SJSA1 (cell line): ENCODE measurements around the gene SLC17A7. TPM values are rescaled to one million over a fixed set of nuclear protein-coding genes. Genes with fewer than 3 reads are reported as not detected.
A peak's percentile ranks its signal among the peaks of the same experiment; 100 is the strongest.

Experiments
- DNase-seq, 2 experiments: peaks; one replicate each; pipeline ENCODE4 v3.0.0-alpha.2; 2015 to 2020; ENCODE audit warnings: low spot score in 2 of 2, low read depth in 1 of 2
- H3K27ac ChIP-seq: fragments of 250-450 bp; sonication (Bioruptor Pico); 2 replicates; pipeline ENCODE4 v1.5.1; 2020; ENCODE audit warnings: mild to moderate bottlenecking, moderate library complexity
- H3K27me3 ChIP-seq: fragments of 250-450 bp; sonication (Bioruptor Pico); replicated peaks from 2 replicates; pipeline ENCODE4 v1.5.1; 2020; ENCODE audit warnings: mild to moderate bottlenecking, moderate library complexity
- H3K36me3 ChIP-seq: fragments of 250-450 bp; sonication (Bioruptor Pico); 2 replicates; pipeline ENCODE4 v1.5.1; 2020; ENCODE audit warnings: mild to moderate bottlenecking
- H3K4me1 ChIP-seq: fragments of 250-450 bp; sonication (Bioruptor Pico); replicated peaks from 2 replicates; pipeline ENCODE4 v1.6.1; 2021; ENCODE audit warnings: mild to moderate bottlenecking
- H3K4me3 ChIP-seq: fragments of 250-450 bp; sonication (Bioruptor Pico); 2 replicates; pipeline ENCODE4 v1.5.1; 2020; ENCODE audit warnings: mild to moderate bottlenecking
- H3K9me3 ChIP-seq: fragments of 250-450 bp; sonication (Bioruptor Pico); replicated peaks from 2 replicates; pipeline ENCODE4 v1.5.1; 2020; ENCODE audit warnings: mild to moderate bottlenecking
- total RNA-seq: library from RNA; depleted of rRNA; stranded (reverse); fragments of >200 nt; shearing (Covaris generic); gene quantifications from 2 replicates; pipeline ENCODE4 v1.2.3, GENCODE V29; 2014; rRNA removed

Gene SLC17A7
- not detected in 2 replicates for total RNA-seq

DNA sequence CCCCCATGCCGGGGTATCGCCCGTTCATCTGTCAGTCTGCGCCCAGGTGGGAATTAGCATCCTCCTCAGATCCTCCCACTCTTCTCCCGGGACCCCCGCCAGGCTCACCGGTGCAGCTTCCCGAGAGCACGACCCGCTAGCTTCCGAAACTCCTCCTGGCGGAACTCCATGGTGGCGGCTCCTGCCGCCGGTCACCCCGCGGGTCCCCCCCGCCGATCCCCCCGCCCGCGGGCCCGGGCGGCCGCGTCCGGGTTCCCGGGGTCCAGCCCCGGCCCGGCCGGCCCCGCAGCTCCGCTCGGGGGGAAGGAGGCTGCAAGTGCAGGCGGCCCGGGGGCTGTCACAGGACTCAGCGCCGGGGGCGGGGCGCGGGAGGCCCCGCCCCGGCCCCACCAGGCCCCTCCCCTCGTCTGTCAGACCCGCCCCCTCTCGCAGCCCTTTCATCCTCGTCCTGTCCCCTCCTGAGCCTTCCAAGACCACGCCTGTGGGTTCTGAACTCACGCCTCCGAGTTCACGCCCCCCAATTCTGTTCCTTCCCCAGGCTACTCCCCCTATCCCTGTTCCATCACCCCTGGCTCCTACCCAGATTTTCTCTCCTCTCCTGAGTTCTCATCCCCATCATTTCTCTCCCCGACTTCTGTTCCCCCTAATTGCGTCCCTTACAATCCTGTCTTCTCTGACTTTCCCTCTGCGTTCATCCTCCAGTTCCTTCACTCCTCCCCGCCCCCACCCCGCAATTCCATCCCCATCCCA, at the start of gene SLC17A7:
Gene SLC17A7, minus strand, starts transcription at position 318 of the 750 bp plus-strand sequence. Its CDS starts 148 bp downstream, at position 170.
- Histone ChIP-seq H3K9me3 (no peaks in the 10 kb centered on the region), H3K36me3 (no peaks in the 10 kb centered on the region; the same call in 1 of the 2 replicates), H3K4me1 (peaks cover 10% of the 10 kb centered on the region), H3K4me3 (no peak within 1 kb of the TSS), H3K27ac (no peak within 1 kb of the TSS), H3K27me3 (peaks cover 52% of the 10 kb centered on the region)
- DNase-seq = no peak

DNA sequence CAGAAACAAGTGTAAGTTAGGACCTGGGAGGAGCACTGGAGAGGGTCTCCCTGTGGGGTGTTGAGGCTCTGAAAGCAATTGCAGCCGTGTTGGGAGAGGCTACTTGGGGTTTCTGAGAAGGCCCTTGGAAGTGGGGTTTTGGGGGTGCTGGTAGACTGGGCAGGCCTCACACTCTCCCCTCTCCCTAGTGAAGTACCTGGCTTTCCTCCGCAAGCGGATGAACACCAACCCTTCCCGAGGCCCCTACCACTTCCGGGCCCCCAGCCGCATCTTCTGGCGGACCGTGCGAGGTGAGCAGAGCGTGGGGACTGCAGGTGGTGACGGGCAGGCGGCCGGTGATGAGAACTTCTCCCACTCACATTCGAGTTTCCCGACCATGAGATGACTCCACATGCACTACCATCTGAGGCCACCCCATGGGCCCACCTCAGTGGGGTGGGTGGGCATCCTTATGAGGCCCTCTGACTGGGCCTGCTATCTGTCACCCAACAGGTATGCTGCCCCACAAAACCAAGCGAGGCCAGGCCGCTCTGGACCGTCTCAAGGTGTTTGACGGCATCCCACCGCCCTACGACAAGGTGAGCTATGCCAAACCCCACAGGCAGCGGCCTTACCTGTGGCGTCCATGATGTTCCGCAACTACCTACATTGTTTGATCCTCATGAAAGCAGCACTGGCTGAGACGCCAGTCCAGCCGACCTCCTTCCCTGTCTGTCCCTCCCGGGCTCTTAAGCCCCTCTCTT, 49.1 kb upstream of the SLC17A7 start:
- Histone ChIP-seq H3K27ac (no peak overlapping the region; the same call in 1 of the 2 replicates), H3K9me3 (no peaks in the 10 kb centered on the region), H3K36me3 (peaks cover 61% of the 10 kb centered on the region), H3K27me3 (no peaks in the 10 kb centered on the region; the same call in 1 of the 2 replicates), H3K4me3 (no peak overlapping the region), H3K4me1 (peaks cover 17% of the 10 kb centered on the region)
- no peak for DNase-seq

DNA sequence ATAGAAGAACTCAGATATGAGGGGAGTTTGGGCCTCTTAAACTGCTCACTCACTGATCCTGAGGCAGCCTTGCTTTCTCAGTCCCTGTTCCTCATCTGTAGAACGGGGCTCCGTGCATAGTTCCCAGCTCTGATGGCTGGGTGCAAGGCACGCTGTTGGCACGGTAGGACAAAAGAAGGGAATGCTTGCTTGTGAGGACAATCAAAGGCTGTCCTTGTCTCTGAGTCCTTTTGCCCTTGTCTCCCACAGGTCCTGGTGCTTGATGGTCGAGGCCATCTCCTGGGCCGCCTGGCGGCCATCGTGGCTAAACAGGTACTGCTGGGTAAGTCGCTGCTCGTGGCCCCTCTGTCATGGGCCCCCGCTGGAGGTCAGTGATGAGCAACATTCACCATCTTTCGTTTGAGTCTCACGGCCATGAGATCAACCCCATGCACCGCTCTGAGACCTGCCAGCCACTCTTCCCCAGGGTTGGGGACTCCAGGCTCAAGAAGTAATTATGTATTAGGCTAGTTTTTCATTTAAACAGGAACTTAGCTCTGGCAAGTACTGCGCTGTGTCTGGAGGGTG, 48.4 kb upstream of the SLC17A7 start:
- DNase-seq = no peak
- peak overlapping the region; percentile 74; the same call in 1 of the 2 replicates for H3K27ac ChIP-seq
- no peaks in the 10 kb centered on the region for H3K9me3 ChIP-seq
- H3K4me1 ChIP-seq = peaks cover 15% of the 10 kb centered on the region
- H3K27me3 ChIP-seq = no peaks in the 10 kb centered on the region; the same call in 1 of the 2 replicates
- H3K4me3 ChIP-seq = peak overlapping the region; percentile 72
- H3K36me3 ChIP-seq = peaks cover 61% of the 10 kb centered on the region

DNA sequence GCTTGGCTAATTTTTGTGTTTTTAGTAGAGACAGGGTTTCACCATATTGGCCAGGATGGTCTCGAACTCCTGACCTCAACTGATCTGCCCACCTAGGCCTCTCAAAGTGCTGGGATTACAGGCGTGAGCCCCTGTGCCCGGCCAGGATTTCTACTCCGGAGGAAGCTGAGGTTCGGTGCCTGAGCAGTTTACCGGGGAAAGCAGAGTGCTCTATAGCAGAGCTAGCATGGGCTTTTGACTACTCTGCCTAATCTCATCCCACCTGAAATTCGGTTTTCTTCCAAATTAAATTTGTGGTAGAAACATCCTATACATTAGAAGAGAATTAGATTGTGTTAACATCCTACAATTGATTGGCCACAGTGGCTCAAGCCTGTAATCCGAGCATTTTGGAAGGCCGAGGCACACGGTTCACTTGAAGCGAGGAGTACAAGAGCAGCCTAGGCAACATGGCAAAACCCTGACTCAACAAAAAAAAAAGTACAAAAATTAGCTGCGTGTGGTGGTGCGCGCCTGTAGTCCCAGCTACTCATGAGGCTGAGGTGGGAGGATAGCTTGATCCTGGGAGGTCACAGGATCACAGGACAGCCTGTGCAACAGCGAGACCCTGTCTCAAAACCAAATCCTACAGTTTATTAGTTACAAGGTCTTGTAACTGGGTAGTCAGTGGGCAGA, 47.7 kb upstream of the SLC17A7 start:
- Histone ChIP-seq H3K27me3 (no peaks in the 10 kb centered on the region; the same call in 1 of the 2 replicates), H3K27ac (peak overlapping the region; percentile 74)
- DNase-seq = no peak

DNA sequence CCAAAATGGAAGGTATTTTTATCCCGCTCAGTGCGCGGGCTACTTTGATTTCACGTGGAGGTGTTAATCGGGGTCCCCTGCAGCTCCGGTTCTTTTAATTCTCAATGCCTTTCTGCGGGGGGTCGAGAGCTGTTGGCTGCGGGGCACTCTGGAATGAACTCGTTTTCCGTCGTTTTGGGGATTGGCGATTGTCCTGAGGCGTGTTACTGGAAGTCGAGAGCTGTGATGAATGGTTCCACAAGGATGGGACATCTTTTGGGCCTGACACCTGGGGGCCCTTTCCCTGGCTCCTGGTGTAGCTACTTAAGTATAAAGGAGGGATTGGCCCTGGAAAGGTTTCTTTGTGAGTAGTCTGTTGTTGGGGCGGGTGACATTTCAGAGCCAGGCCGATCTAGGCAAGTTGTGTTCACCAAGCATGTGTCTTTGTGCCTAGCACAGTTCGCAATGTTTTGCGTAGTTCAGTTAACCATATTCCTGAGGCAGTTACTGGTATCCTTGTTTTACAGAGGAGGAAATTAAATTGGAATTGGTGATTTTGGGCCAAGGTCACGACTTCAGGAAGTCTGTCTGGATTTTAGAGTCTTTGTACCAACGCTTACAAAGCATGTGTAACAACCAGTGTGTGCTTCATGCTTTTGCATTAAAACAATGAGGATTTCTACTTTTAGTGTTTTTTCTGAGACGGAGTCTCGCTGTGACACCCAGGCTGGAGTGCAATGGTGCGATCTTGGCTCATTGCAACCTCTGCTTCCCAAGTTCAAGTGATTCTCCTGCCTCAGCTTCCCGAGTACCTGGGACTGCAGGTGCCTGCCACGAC, 46.9 kb upstream of the SLC17A7 start:
- Histone ChIP-seq H3K4me1 (peaks cover 15% of the 10 kb centered on the region), H3K27me3 (no peaks in the 10 kb centered on the region; the same call in 1 of the 2 replicates), H3K9me3 (no peaks in the 10 kb centered on the region), H3K4me3 (peak overlapping the region; percentile 72), H3K27ac (peak overlapping the region; percentile 74), H3K36me3 (peaks cover 58% of the 10 kb centered on the region)
- DNase-seq = peak in 1 of 2 experiments; percentile 38

More for the DNA sequence above, 47.7 kb upstream of the SLC17A7 start:
- peaks cover 15% of the 10 kb centered on the region for H3K4me1 ChIP-seq
- no peaks in the 10 kb centered on the region for H3K9me3 ChIP-seq
- peak overlapping the region; percentile 72 for H3K4me3 ChIP-seq
- H3K36me3 ChIP-seq = peaks cover 61% of the 10 kb centered on the region

DNA sequence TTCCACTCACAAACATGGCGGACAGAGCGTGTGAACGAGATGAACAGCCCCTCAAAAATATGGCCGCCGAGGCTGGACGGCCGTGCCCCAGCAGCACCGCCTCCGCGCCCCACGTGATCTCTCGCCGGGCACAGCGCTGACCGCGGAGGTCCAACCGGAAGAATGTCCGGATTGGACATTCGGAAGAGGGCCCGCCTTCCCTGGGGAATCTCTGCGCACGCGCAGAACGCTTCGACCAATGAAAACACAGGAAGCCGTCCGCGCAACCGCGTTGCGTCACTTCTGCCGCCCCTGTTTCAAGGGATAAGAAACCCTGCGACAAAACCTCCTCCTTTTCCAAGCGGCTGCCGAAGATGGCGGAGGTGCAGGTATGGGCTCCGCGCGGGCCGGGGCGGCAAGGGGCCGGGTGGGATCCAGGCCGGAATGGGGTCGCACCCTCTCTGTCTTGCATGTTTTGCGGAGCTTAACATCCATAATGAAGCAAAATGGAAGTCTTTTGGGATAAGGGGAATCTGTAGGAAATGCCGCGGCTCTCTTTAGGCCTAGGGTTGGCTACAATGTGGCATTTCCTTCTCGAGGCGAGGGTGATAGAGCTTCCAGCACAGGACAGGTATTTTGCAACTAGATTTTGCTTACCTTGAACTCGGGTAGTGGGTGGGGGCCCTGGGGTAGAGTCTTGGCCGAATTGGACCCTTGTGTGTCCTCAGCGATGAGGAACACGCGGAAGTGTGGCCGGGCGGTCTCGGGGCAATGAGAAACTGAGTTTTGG, 46.1 kb upstream of the SLC17A7 start, which contains the start of gene RPL13A:
Gene RPL13A, plus strand, starts transcription at position 332 of the 769 bp plus-strand sequence. Its CDS starts 22 bp downstream, at position 354.
- H3K36me3 ChIP-seq = peaks cover 50% of the 10 kb centered on the region
- peak within 1 kb of the TSS; percentile 74 for H3K27ac ChIP-seq
- no peaks in the 10 kb centered on the region for H3K9me3 ChIP-seq
- peak; percentile 99 to 100 for DNase-seq
- H3K4me3 ChIP-seq = peak within 1 kb of the TSS; percentile 72
- peaks cover 15% of the 10 kb centered on the region for H3K4me1 ChIP-seq
- H3K27me3 ChIP-seq = no peaks in the 10 kb centered on the region; the same call in 1 of the 2 replicates

DNA sequence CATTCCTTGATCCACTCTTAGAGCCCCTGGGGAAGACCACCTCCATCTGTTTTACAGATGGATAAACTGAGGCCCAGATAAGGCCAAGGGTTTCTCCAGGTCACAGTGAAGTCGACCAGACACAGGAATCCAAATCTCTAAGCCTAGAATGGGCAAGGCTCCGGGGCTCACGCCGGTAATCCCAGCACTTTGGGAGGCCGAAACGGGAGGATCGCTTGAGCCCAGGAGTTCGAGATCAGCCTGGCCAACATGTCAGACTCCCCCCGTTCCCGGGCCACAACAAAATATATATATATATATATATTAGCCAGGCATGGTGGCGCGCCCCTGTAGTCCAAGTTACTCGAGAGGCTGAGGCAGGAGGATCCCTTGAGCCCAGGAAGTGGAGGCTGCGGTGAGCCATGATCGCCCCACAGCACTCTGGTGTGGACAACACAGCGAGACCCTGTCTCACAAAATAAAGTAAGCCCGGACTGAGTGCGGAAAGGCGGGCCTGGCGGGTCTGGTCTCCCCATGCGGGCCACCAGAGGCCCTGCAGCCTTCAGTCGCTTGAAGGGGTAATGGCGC, 45.5 kb upstream of the SLC17A7 start:
- no peaks in the 10 kb centered on the region for H3K9me3 ChIP-seq
- peaks cover 15% of the 10 kb centered on the region for H3K4me1 ChIP-seq
- no peak overlapping the region for H3K4me3 ChIP-seq
- peaks cover 44% of the 10 kb centered on the region for H3K36me3 ChIP-seq
- DNase-seq = no peak
- no peaks in the 10 kb centered on the region for H3K27me3 ChIP-seq
- peak overlapping the region; percentile 39 for H3K27ac ChIP-seq

DNA sequence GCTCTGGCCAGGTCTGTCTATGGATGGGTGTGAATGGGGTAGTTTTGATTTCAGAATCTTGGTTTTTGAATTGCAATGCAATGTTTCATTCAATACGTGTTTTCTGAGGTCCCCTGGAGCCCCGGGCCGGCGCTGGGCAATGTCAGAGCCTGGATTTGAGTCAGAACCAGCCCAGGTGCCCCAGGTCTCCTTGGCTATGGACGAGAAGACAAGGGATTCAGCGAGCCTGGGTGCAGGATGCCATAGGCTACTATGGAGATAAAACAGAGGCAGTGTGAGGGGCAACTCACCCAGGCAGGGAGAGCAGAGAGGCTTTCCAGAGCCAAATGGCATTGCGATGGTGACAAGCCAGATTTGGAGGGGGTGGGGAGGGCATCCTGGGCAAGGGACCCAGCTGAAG, 44.9 kb upstream of the SLC17A7 start:
- Histone ChIP-seq H3K36me3 (peaks cover 38% of the 10 kb centered on the region), H3K4me1 (peaks cover 15% of the 10 kb centered on the region), H3K27me3 (no peaks in the 10 kb centered on the region), H3K27ac (no peak overlapping the region), H3K9me3 (no peaks in the 10 kb centered on the region), H3K4me3 (no peak overlapping the region)
- DNase-seq = no peak

DNA sequence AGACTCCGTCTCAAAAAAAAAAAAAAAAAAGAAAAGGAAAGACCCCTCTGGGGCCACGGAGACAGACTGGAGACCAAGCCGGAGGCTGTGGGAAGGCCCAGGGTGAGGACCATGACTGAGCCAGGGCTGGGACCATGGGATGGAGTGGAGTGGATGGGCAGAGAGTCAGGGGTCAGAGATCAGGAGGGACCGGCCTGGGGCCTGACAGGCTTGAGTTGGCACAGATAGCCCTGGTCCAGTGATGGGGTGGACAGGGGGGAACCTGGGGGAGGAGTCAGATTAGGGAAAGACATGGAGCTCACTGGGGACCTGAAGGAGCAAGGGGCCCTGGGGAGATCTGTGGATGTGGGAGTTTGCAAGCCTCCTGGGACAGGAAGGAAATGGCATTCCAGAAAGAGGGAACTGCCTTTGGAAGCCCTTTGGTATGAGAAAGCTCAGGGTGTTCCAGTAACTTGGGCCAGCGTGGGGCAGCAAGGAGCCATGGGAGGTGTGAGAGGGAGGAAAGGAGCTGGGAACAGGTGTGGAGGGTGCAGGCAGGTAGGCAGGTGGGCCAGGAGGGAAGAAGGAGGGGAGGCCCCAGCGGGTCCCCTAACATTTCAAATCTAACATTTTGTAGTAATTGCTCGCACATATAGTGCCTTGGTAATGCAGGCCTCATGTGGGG, 39.8 kb upstream of the SLC17A7 start:
- no peaks in the 10 kb centered on the region for H3K36me3 ChIP-seq
- H3K4me3 ChIP-seq = no peak overlapping the region
- no peak for DNase-seq
- no peaks in the 10 kb centered on the region for H3K4me1 ChIP-seq
- no peak overlapping the region for H3K27ac ChIP-seq
- no peaks in the 10 kb centered on the region for H3K9me3 ChIP-seq
- no peaks in the 10 kb centered on the region for H3K27me3 ChIP-seq

DNA sequence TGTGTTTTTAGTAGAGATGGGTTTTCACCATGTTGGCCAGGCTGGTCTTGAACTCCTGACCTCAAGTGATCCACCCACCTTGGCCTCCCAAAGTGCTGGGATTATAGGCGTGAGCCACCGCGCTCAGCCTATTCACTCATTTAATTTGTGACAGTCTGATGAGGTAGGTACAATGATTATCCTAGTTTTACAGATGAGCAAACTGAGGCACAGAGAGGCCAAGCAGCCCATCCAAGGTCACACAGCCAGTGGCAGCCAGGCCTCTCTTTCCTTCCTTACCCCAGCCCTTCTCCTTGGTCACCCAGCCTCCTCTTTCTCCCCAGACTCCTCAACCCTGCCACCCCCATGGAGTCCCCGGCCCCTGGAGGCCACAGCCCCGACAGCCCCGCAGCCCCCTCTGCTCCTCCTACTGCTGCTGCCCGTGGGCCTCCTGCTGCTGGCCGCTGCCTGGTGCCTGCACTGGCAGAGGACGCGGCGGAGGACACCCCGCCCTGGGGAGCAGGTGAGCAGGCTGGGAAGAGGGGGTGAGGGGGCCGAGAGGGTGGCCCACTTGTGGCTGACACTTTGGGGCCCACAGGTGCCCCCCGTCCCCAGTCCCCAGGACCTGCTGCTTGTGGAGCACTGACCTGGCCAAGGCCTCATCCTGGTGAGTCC, 38.8 kb upstream of the SLC17A7 start:
- H3K4me3 ChIP-seq = no peak overlapping the region
- H3K36me3 ChIP-seq = no peaks in the 10 kb centered on the region
- no peak overlapping the region for H3K27ac ChIP-seq
- H3K4me1 ChIP-seq = no peaks in the 10 kb centered on the region
- H3K27me3 ChIP-seq = no peaks in the 10 kb centered on the region
- H3K9me3 ChIP-seq = no peaks in the 10 kb centered on the region
- no peak for DNase-seq
